NCI-H345 treated with DMSO at 0.1 percent for 48 hours (cell line): ENCODE measurements around the gene BBC3.
A peak's percentile ranks its signal among the peaks of the same experiment; 100 is the strongest.

Experiments used
- DNase-seq: peaks from one replicate; lab custom pipeline; 2025; ENCODE audit not compliant: unreplicated experiment; lab: John Stamatoyannopoulos, UW

The BBC3 gene

GRCh38 chr19:47231215-47232054 is 436 bp upstream of the BBC3 start:
- no peak for DNase-seq

DNA sequence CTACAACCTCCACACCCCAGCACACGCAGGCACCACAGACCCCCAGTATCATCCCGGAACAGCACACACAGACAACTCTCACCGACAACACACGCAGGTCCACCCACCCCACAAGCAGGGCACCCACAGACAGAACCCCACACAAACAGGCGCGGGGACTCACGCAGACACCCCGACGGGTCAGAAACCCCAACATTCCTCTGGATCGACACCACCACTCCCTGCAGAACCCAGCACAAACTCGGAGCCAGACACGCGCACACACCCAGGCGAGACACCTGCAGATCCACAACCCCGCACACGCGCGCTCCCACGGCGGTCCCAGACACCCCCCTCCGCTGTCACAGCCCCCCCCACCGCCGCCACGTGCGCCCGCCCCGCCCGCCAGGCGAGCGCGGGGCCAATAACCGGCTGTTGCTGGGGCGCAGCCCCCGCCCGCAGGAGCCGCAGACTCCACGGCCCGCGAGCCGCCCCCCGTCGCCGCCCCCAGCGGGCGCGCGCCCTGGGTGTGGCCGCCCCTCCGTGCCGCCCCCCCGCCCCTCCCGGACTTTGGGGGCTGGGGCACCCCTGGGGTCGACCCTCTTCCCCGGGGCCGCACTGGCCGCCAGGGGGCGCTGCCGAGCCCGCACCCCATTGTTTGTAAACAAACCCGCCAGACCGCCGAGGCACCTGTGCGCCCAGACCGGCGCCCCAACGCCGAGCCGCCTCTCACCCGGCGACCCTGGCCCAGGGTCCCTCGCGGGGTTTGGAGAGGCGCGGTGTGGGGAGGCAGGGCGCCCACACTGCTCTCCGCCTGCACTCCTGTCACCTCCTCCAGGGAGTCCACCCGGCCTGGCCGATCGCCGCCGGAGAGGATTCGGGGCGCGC is 712 bp downstream of the BBC3 start:
- DNase-seq: no peak

GRCh38 chr19:47229676-47230053 is 1.3 kb downstream of the BBC3 start:
- DNase-seq: no peak

DNA sequence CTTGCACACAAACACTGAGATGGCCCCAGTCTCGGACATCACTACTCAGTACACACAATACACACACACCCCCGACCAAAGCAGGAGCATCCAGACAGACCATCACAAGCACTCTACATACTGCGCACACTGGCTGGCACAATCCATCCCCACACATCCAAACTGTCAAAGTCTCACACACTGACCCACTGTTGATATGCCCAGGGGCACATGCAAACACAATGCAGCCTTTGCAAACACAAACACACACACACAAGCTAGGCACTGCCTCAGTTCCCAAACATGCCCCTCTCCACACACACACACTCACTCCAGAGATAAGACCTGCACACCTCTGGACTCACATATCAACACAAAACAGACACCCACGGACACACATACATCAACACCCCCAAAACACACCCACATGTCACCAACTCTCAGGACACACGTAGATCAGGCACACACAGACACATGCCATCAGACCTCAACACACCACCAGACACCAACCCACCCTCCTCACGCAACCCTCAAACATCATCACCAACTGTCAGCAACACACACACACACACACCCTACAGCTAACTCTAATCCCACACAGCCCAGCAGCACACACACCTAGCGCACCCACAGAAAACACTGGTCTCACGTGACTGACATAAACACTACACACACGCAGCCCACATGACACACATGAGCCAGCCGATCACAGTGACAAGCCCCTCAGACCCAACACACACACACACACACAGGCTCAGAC is 1.9 kb downstream of the BBC3 start:
- no peak for DNase-seq

DNA sequence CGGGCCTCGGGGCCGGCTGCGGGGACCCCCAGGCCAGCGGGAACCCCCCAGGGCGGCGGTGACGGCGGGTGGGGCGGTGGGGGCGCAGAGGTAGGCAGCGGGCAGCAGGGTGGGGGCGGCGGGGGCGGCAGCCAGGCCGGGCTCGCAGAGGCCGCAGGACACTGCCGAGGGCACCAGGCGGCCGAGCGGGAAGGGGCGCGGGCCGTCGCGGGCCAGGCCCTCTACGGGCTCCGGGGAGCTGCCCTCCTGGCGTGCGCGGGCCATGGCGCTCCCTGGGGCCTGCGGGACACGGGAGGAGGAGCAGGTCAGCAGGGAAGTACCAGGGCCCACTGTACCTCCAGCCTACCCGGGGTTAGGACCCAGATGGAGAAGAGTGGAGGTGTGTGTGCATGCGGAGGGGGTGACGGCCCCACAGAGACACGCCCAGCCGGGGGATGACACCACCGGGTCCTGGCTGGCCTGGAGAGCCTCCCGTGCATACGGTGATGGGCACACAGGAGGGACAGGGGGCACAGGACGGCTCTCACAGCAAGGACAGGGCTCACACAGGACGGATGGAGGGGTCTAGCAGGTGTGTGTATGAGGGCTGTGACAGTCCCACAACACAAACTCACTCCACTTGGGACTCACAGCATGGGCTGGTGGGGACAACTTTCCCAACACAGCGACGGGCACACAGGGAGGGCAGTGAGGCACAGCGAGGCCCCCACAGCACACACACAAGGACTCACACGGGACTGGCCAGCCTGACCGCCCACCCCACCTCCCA is 2.6 kb downstream of the BBC3 start:
- DNase-seq: no peak

- no peak for DNase-seq
These were observed 3.4 kb downstream of the BBC3 start for GRCh38 chr19:47227352-47228167.

GRCh38 chr19:47226426-47227351 is 4.3 kb downstream of the BBC3 start:
- DNase-seq: no peak

DNA sequence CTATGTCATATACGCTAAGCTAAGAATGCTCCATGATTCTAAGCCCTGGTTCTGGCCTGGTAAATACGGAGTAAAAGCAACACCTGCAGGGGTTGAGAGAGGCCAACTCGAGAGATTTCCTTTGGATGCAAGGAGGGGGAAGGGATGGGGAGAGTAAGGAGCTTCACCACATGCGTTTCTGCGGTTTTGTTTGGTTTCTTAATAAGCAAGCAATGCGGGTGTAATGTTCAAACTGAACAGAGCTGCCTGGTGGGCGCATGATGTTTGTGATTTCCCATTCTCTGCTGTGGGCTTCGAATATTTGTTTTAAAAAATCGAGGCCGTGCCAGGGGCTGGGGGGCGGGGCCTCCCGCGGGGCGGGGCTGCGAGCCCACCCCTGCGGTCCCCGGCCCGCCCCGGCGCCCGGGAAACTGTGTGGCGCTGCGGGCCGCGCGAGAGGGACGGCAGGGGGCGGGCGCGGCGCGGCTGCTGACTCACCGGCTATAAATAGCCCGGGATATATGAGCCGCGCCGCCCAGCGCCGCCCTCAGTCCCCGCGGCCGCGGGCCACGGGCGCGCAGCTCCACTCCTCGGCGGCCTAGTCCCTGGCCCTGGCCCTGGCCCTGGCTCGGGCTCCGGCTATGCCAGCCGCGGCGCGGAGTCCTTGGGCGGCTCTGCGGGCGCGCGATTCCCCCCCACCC is 5.1 kb downstream of the BBC3 start:
- DNase-seq: peak; percentile 55

DNA sequence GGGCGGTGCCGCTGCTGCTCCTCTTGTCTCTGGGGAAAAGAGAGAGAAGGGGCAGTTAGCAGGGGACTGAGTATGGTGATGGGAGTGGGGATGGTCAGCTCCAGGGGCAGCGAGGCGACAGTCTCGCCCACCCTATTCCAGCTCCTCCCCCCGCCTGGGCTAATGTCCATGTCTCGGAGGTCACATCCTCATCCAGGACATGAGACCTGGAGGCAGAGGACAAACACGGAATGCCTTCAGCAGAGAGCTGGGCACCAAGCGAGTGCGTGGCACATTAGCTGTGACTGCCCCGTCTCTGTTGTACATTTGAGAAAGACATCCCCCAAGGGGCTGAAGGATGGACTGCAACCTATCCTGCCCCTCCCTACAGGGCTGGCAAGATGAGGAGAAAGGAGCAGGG is 9.1 kb downstream of the BBC3 start:
- no peak for DNase-seq

DNA sequence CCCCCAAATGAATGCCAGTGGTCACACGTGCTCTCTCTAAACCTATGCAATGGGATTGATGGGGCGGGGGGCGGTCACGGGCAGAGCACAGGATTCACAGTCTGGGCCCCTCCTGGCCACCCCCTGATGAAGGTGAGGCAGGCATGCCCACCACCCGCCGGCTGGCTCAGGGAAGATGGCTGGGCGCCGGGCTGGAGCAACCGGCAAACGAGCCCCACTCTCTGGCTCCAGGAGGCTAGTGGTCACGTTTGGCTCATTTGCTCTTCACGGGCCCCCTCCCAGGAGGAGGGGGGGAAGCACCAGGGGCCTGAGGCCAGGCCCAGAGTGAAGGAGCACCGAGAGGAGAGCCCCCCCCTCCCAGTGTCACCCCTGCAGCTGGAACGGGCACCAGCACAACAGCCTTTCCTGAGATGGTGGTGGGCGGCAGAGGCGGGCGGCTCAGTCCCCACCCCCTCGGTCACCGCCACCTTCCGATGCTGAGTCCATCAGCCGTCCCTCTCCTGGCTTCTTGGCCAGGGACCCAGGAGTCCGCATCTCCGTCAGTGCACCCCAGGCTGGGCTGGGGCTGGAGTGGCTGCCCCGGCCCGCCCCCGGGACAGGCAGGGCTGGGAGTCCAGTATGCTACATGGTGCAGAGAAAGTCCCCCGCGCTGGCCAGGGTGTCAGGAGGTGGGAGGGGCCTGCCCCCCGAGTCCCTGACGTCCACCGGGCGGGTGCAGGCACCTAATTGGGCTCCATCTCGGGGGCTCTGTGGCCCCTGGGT is 9.7 kb downstream of the BBC3 start:
- DNase-seq: no peak

GRCh38 chr19:47215581-47215980 is 15.4 kb downstream of the BBC3 start:
- DNase-seq: no peak

GRCh38 chr19:47210689-47211316 is 20.2 kb downstream of the BBC3 start:
- DNase-seq: no peak

DNA sequence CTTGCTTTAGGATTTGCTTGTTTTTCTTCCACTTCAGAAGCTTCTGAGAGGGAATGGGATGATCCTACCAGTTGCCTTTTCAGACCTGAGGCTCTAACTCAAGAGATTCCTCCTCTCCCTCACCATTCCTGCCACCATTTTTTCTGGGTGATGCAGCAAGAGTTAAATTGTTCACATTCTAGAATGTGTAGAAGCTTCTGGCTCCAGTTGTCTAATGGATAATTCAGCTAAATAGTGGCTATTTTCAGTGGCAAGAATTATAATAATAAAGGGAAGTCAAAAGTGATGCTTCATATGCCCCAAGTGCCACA is 20.9 kb downstream of the BBC3 start:
- no peak for DNase-seq

DNA sequence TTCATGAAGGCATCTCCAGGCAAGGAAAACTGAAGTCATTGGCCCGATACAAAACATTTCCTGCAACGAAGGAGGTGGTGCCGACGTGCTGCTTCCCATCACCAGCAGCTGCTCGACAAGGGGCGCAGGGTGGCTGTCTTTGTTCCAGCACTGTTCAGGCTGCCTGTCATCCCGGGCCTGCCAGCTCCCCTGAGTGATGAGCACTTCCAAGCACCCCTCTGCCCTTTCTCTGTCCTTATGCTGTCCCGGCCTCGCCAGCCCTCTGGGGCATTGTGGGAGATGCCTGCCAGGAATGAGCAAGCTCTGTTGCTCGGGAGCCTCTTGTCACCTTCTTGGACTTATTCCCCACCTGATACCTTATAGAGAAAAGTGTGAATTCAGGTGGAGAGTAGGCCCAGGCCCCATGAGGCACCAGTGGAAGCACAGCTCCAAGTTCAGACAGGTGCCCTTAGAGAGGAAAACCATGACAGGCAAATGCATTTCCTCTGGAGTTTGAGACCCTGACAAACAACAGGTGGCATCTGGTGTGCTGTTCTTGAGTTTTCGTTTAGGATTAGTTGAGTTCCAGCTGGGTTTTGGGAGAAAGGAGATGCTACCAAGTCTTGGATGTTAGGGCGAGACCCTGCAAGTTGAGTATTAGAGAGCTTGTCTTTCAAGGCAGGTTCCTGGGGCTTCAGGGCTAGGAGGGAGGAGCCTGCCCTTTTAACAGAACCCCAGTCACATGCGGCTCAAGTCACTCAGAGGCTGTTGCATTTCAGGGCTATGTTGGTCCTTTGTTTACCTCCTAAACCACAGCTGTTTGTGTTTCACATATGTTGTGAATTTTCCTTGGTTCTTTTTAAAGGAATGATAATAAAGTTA is 21.4 kb downstream of the BBC3 start:
- no peak for DNase-seq

DNA sequence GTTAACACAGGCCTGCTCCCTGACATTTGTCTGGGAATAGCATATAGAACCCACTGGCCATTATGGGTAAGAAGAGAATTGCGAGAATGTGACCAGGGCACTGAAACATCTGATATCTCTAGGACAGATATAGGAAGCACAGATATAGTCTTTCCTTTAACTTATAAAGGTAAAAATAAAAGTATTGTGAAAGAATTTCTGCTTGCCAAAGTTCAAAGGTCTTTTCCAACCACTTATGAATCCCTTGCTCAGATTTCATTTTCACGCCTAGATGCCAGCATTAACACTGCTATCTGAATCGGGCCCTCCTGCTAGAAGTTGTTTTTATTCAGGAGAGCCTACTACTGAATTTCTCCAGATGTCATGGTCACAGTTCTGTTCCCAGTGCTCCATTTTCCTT is 27.7 kb downstream of the BBC3 start:
- no peak for DNase-seq

DNA sequence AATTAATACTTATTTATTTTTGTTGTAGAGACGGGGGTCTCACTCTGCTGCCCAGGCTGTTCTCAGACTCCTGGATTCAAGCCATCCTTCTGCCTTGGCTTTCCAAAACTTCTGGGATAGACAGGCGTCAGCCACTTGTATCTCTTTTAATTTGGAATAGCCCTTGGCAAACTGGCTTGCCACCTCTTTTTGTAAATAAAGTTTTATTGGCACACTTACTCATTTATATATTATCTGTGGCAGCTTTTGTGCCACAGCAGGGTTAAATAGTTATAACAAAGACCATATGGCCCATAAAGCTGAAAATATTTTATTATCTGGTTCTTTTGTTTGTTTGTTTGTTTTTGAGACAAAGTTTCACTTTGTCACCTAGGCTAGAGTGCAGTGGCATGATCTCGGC is 30.5 kb downstream of the BBC3 start:
- no peak for DNase-seq
